Muscle layer of colon (tissue), 2 donors: Measurements from ENCODE around the gene MYL12B.

ENCODE experiments used
- H3K27ac ChIP-seq: one replicate; pipeline ENCODE4 v1.7.0; 2013; ENCODE audit warnings: low read depth, mild to moderate bottlenecking, low read length, moderate library complexity
- H3K27me3 ChIP-seq, 2 donors: one replicate each; pipeline ENCODE4 v1.7.0; 2013; ENCODE audit warnings: low read length in 2 of 2, mild to moderate bottlenecking in 2 of 2; ENCODE audit not compliant: insufficient read depth in 2 of 2, control insufficient read depth in 1 of 2
- H3K36me3 ChIP-seq: one replicate; pipeline ENCODE4 v1.7.0; 2013; ENCODE audit warnings: mild to moderate bottlenecking, low read length; ENCODE audit not compliant: insufficient read depth
- H3K4me1 ChIP-seq: one replicate; pipeline ENCODE4 v1.7.0; 2013; ENCODE audit warnings: mild to moderate bottlenecking, low read length; ENCODE audit not compliant: insufficient read depth
- H3K4me3 ChIP-seq, 2 donors: one replicate each; pipeline ENCODE4 v1.7.0; 2013; ENCODE audit warnings: low read length in 2 of 2, low read depth in 1 of 2, mild to moderate bottlenecking in 1 of 2, moderate library complexity in 1 of 2
- H3K9ac ChIP-seq: one replicate; pipeline ENCODE4 v1.7.0; 2013; ENCODE audit warnings: low read length
- H3K9me3 ChIP-seq: one replicate; pipeline ENCODE4 v1.7.0; 2013; ENCODE audit warnings: mild to moderate bottlenecking, low read length
- donor health status: abdominal sarcoma.
- donor health status: Adenocarcinoma of cecum.

Gene MYL12B

DNA sequence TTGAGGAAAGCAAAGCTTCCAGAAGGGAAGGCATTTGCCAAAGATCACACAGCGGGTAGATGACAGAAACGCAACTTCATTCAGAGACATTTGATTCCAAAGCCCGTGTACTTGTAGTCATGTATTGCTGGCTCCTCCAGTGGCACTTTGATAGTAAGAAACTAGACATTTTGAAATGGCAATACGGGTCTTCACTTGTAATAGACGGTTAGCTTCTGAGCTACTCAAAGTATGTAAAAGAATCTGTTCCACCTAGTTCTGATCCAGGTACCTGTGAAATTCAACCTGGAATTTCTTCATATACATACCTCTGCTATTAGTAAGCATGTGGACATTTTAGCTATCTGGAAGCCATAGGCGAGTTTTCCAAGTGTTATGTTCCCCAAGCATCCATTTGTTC, 40.4 kb upstream of the MYL12B start:
- no peaks in the 10 kb centered on the region for H3K36me3 ChIP-seq
- no peaks in the 10 kb centered on the region for H3K27me3 ChIP-seq
- no peaks in the 10 kb centered on the region for H3K9me3 ChIP-seq
- H3K4me3 ChIP-seq: no peak overlapping the region
- no peak overlapping the region for H3K9ac ChIP-seq
- H3K4me1 ChIP-seq: peaks cover 11% of the 10 kb centered on the region
- H3K27ac ChIP-seq: no peak overlapping the region

DNA sequence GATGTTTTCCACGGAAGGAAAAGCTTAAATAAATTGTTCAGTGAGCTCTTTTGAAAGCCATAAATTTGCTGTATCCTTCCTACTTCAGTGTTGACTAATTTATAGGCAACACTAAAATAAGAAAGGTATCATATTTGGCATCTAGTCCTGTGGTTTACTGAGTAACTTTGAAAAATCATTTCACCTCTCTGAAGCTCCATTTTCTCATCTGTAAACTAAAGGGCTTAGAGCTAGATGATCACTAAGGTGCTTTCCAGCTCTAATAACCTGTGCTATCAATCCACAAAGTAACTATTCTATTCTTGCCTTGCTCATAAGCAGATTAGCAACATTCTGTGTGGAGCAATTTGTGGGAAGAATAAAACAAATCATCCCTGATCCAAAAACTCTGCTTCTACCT, 38.6 kb upstream of the MYL12B start:
- Histone ChIP-seq H3K4me1 (peaks cover 11% of the 10 kb centered on the region), H3K9me3 (no peaks in the 10 kb centered on the region), H3K9ac (no peak overlapping the region), H3K27ac (no peak overlapping the region), H3K4me3 (no peak overlapping the region), H3K36me3 (no peaks in the 10 kb centered on the region), H3K27me3 (no peaks in the 10 kb centered on the region)

DNA sequence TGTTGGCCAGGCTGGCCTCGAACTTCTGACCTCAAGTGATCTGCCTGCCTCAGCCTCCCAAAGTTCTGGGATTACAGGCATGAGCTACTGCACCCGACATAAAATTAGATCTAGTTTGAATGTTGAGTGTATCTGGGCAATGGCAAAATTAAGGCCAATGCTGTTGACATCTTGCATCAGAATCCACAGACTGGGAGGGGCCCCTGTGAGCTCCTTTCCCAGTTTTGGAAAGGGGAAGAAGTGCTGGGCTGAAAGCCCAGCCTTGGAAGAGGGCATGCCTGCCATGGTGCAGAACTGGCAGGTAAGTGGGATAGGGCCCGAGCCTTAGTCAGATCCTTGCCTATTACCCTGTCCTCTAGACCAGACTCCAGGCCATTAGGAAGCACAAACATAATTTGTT, 37.7 kb upstream of the MYL12B start:
- peaks cover 11% of the 10 kb centered on the region for H3K4me1 ChIP-seq
- no peak overlapping the region for H3K9ac ChIP-seq
- H3K9me3 ChIP-seq: no peaks in the 10 kb centered on the region
- H3K27ac ChIP-seq: no peak overlapping the region
- no peaks in the 10 kb centered on the region for H3K36me3 ChIP-seq
- no peaks in the 10 kb centered on the region for H3K27me3 ChIP-seq
- no peak overlapping the region for H3K4me3 ChIP-seq

DNA sequence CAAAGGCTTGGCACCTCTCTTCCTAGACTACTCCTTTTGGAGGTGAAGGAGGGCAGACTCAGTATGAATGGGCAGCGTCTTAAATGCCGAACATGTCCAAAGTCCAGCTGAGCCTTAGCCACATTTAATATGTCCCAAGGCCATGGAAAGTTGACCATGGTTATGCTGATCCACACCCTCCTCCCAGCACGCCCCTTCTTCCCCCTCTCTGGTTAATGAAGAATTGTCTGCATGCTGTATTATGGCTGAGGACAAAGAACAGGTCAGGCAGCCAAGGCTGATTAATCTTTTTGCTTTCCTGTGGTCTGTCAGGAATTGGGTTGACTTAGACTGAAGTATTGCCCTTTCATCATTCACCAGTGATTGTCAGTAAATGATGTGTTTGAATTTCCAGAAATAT, 36.3 kb upstream of the MYL12B start:
- Histone ChIP-seq H3K27ac (no peak overlapping the region), H3K27me3 (no peaks in the 10 kb centered on the region), H3K9ac (no peak overlapping the region), H3K9me3 (no peaks in the 10 kb centered on the region), H3K36me3 (no peaks in the 10 kb centered on the region), H3K4me3 (no peak overlapping the region), H3K4me1 (peaks cover 2% of the 10 kb centered on the region)

DNA sequence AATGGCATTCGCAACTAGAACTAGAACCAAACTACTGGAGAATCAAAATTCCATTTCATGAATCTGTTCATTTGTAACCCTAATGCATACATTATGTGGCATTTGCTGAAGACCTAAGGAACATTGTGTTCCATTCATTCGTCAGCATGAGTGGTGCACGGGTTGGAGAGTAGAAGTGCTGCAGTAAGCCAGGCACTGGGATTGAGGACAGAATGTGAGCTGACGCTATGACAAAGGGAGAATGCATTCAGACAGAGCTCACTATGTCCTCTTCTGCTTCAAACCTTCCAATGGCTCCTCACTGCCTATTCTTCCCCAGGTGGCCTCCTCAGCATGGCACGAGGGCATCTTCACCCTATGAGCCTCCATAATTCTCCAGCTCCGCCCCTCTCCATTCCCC, 35.9 kb upstream of the MYL12B start:
- H3K9me3 ChIP-seq: no peaks in the 10 kb centered on the region

DNA sequence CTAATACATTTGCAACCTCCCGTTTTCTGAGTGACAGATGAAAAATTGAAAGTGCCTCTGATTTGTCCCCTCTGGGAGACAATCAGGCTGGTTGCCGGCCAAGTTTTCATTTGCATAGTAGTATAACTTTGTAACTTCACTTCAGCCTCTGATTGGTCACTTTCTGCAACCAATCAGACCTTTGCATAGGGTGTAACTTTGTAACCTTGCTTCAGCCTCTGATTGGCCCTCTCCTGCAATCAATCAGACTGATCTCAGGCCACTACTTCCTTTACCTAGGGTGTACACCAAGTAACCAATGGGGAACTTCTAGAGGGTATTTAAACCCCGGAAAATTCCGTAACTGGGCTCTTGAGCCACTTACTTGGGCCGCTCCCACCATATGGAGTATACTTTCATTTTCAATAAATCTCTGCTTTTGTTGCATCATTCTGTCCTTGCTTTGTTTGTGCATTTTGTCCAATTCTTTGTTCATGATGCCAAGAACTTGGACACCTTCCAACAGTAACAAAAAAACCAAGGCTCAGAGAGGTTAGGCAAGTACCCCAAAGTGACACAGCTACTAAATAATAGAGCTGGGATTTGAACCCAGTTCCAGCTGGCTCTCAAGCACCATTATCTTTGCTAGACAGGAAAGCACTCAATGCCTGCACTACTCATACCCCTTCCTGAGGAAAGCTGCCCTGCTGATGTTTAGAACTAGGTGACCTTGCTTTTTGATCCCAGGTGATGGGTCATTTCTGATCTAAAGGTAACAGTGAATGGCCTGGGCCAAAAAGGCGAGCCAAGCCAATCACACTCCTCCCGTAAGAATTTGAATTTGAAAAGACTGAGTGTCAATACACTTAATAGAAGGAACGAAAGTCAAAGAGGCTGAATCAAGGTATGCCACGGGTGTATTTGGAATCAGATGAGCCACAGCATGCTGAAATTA, 31.3 kb upstream of the MYL12B start:
- H3K36me3 ChIP-seq: no peaks in the 10 kb centered on the region
- H3K4me3 ChIP-seq: no peak overlapping the region
- H3K27me3 ChIP-seq: no peaks in the 10 kb centered on the region
- H3K9me3 ChIP-seq: no peaks in the 10 kb centered on the region
- no peak overlapping the region for H3K27ac ChIP-seq
- H3K9ac ChIP-seq: no peak overlapping the region
- no peaks in the 10 kb centered on the region for H3K4me1 ChIP-seq

More for the DNA sequence above, 35.9 kb upstream of the MYL12B start:
- no peak overlapping the region for H3K9ac ChIP-seq
- H3K4me1 ChIP-seq: no peaks in the 10 kb centered on the region
- no peaks in the 10 kb centered on the region for H3K27me3 ChIP-seq
- no peaks in the 10 kb centered on the region for H3K36me3 ChIP-seq
- no peak overlapping the region for H3K27ac ChIP-seq
- H3K4me3 ChIP-seq: no peak overlapping the region

DNA sequence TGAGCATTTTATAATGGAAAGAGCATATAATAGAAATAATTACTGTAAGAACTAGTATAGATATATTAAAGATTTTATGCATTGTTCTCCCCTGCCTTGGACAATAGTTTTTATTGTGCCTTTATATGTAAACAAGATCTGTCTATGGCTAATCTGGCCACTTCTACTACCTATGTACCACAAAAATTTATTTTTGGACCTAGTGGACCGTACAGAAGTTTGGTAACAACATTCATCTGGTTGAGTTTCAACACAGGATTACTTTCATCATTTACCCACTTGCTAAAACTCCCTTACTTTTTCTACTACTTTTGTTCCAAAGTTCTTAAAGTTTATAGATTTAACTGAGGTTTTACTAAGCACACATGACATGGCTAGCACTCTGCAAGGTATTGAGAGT, 28.9 kb upstream of the MYL12B start:
- no peak overlapping the region for H3K9ac ChIP-seq
- H3K4me3 ChIP-seq: no peak overlapping the region
- no peak overlapping the region for H3K27ac ChIP-seq
- no peaks in the 10 kb centered on the region for H3K27me3 ChIP-seq
- H3K9me3 ChIP-seq: no peaks in the 10 kb centered on the region
- H3K4me1 ChIP-seq: no peaks in the 10 kb centered on the region
- no peaks in the 10 kb centered on the region for H3K36me3 ChIP-seq

DNA sequence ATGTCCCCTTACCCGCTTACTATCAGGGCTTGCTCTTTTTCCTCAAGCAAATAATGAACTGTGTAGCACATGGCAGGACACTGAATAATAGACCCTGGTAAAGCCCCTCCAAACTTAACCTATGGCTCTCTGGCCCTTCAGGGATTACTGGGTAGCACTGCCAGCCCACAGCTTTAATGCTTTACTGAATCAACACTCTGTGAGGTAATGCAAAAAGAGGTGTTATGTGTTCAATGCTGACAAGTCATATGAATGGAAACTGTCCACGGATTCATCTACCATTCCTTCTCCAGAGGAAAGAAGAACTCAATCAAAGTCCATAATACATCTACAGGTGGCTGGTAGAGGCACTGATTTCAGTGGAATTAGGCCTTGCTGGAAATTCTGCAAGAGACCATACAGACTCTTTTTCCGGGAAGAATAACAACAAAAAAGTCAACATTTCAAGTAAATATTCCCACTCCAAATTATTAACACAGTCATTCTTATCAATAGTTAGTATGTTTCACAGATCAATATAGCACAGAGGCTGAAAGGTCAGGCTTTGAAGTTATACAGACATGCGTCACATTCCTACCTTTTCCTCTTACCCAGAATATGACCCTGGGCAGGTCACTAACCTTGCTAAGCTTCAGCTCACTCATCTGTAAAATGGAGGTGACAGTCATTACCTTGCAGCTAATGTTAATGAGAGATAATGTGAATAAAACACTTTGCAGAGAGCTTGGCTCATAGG, 28.3 kb upstream of the MYL12B start:
- H3K4me1 ChIP-seq: no peaks in the 10 kb centered on the region

DNA sequence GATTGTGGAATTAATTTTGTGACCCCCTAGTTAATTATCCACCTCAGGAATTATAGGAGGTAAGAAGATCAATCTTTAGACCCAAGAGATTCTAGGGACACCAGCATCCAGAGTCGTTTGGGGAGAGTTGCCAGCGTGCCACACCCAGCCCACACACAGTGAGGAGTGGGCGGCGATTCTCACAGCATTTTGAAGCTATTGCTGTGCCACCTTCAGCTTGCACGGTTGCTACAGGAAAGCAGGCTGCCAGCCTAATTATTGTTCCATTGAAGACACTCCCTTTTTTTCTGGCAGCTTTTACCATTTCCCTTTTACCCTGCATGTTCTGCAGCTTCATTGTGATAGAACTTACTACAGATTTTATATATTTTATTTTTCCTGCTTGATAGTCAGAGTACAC, 27.5 kb upstream of the MYL12B start:
- H3K36me3 ChIP-seq: no peaks in the 10 kb centered on the region

More for the DNA sequence above, 28.3 kb upstream of the MYL12B start:
- no peaks in the 10 kb centered on the region for H3K9me3 ChIP-seq
- H3K4me3 ChIP-seq: no peak overlapping the region
- no peak overlapping the region for H3K9ac ChIP-seq
- no peaks in the 10 kb centered on the region for H3K27me3 ChIP-seq
- H3K27ac ChIP-seq: no peak overlapping the region
- H3K36me3 ChIP-seq: no peaks in the 10 kb centered on the region

DNA sequence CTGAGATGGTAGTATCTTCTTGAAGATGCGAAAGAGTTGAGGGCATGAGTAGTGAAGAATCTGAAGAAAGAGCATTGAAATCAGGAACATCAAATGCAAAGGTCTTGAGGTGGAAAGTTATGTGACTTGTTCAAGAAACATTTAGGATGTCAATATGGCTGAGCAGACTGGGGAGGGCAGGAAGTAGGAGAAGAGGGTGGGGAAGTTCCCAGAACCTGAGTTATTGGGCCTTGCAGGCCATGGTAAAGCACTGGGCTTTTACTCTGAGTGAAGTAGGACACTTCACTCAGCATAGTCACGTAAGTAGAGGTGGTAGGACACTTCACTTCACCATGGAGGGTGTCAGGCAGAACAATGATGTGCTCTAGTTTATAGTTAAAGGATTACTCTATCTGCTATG, 26.1 kb upstream of the MYL12B start:
- H3K4me3 ChIP-seq: no peak overlapping the region
- no peak overlapping the region for H3K27ac ChIP-seq
- no peaks in the 10 kb centered on the region for H3K36me3 ChIP-seq
- no peaks in the 10 kb centered on the region for H3K4me1 ChIP-seq
- H3K9me3 ChIP-seq: no peaks in the 10 kb centered on the region
- no peaks in the 10 kb centered on the region for H3K27me3 ChIP-seq
- no peak overlapping the region for H3K9ac ChIP-seq

More for the DNA sequence above, 27.5 kb upstream of the MYL12B start:
- Histone ChIP-seq H3K27me3 (no peaks in the 10 kb centered on the region), H3K27ac (no peak overlapping the region), H3K9ac (no peak overlapping the region), H3K4me1 (no peaks in the 10 kb centered on the region), H3K4me3 (no peak overlapping the region), H3K9me3 (no peaks in the 10 kb centered on the region)

DNA sequence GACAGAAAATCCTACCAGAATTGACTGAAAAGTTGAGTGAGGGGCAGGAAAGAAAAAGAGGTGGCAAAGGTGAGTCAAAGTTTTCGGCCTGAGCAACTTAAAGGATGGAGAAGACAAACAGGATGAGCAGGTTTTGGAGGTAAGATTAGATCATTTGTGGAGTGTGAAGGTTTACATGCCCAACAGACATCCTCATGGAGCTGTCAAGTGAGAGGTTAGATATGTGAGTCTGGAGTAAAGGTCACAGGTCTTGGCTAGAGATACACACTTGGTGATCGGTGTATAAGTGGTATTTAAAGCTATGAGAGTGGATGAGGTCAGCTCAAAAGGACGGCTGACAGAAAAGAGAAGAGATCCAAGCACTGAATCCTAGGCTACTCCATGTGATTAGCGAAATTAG, 25.5 kb upstream of the MYL12B start:
- Histone ChIP-seq H3K27ac (no peak overlapping the region), H3K4me3 (no peak overlapping the region)

More for the DNA sequence above, 25.5 kb upstream of the MYL12B start:
- Histone ChIP-seq H3K9ac (no peak overlapping the region), H3K9me3 (no peaks in the 10 kb centered on the region), H3K36me3 (no peaks in the 10 kb centered on the region), H3K27me3 (no peaks in the 10 kb centered on the region), H3K4me1 (no peaks in the 10 kb centered on the region)
